Neural progenitor cell (in vitro differentiated cells): ENCODE results near the gene P2RX7. TPM values are rescaled to one million over a fixed set of nuclear protein-coding genes. Genes with fewer than 3 reads are reported as not detected.

Experiments
- DNase-seq: peaks from one replicate; pipeline ENCODE4 v3.0.0-alpha.2; 2016; ENCODE audit warnings: low spot score
- H2AFZ ChIP-seq: fragments of 200-600 bp; sonication (generic); replicated peaks from 2 replicates; pipeline ENCODE4 v1.6.1; 2016; ENCODE audit warnings: antibody characterized with exemption
- H3F3A ChIP-seq: fragments of 200-600 bp; sonication (generic); 2 replicates; pipeline ENCODE4 v1.6.1; 2016; ENCODE audit warnings: antibody characterized with exemption, low read depth
- H3K27ac ChIP-seq: fragments of 200-600 bp; sonication (generic); 2 replicates; pipeline ENCODE4 v1.5.1; 2016; ENCODE audit warnings: mild to moderate bottlenecking
- H3K27me3 ChIP-seq: fragments of 200-600 bp; sonication (generic); 2 replicates; pipeline ENCODE4 v1.6.1; 2016; ENCODE audit warnings: mild to moderate bottlenecking, moderate library complexity
- H3K36me3 ChIP-seq: fragments of 200-600 bp; sonication (generic); 2 replicates; pipeline ENCODE4 v1.5.1; 2016
- H3K4me1 ChIP-seq: fragments of 200-600 bp; sonication (generic); 2 replicates; pipeline ENCODE4 v1.6.1; 2016; ENCODE audit warnings: mixed run types
- H3K4me2 ChIP-seq: fragments of 200-600 bp; sonication (generic); 2 replicates; pipeline ENCODE4 v1.6.1; 2016
- H3K4me3 ChIP-seq: fragments of 200-600 bp; sonication (generic); 2 replicates; pipeline ENCODE4 v1.5.1; 2016
- H3K79me2 ChIP-seq: fragments of 200-600 bp; sonication (generic); 2 replicates; pipeline ENCODE4 v1.6.1; 2016; ENCODE audit warnings: low read depth
- H3K9ac ChIP-seq: fragments of 200-600 bp; sonication (generic); 2 replicates; pipeline ENCODE4 v1.6.1; 2016
- H3K9me3 ChIP-seq: fragments of 200-600 bp; sonication (generic); 2 replicates; pipeline ENCODE4 v1.5.1; 2016; ENCODE audit warnings: low read depth
- H4K20me1 ChIP-seq: fragments of 200-600 bp; sonication (generic); 2 replicates; pipeline ENCODE4 v1.6.1; 2016; ENCODE audit warnings: low read depth
- H3K27ac Mint-ChIP-seq: 3 replicates; pipeline ENCODE4 v1.8.0; 2021; ENCODE audit warnings: mixed read lengths
- H3K27me3 Mint-ChIP-seq: 2 replicates; pipeline ENCODE4 v1.8.0; 2022; ENCODE audit warnings: low read depth, mild to moderate bottlenecking, inconsistent platforms, moderate library complexity, mixed read lengths; ENCODE audit not compliant: insufficient read depth
- H3K36me3 Mint-ChIP-seq: 3 replicates; pipeline ENCODE4 v1.8.0; 2021; ENCODE audit warnings: mixed read lengths
- H3K4me1 Mint-ChIP-seq: 3 replicates; pipeline ENCODE4 v1.8.0; 2021; ENCODE audit warnings: mixed read lengths
- H3K4me3 Mint-ChIP-seq: 3 replicates; pipeline ENCODE4 v1.8.0; 2021; ENCODE audit warnings: mild to moderate bottlenecking, moderate library complexity, mixed read lengths
- H3K9me3 Mint-ChIP-seq: 3 replicates; pipeline ENCODE4 v1.8.0; 2020; ENCODE audit warnings: mixed read lengths
- EZH2 ChIP-seq: fragments of 200-600 bp; sonication (generic); IDR thresholded peaks from 2 replicates; pipeline ENCODE4 v1.6.1; 2017; ENCODE audit warnings: antibody characterized with exemption, mild to moderate bottlenecking, moderate library complexity
- EZH2phosphoT487 ChIP-seq: fragments of 200-600 bp; sonication (generic); IDR thresholded peaks from 2 replicates; pipeline ENCODE4 v1.6.1; 2017; ENCODE audit warnings: antibody characterized with exemption
- total RNA-seq: library from RNA; depleted of rRNA; stranded (reverse); fragments of >200 nt; gene quantifications from 2 replicates; pipeline ENCODE4 v1.2.3, GENCODE V29; 2015; ENCODE audit warnings: low replicate concordance
- TF ChIP-seq, protein P1 (sequence below): fragments of 200-600 bp; sonication (generic); IDR thresholded peaks from 2 replicates; pipeline ENCODE4 v1.5.1; 2017; ENCODE audit warnings: antibody characterized with exemption, mild to moderate bottlenecking

P2RX7 gene
- total RNA-seq, 1 donor from 2014 or later, result 0.71 TPM

DNA sequence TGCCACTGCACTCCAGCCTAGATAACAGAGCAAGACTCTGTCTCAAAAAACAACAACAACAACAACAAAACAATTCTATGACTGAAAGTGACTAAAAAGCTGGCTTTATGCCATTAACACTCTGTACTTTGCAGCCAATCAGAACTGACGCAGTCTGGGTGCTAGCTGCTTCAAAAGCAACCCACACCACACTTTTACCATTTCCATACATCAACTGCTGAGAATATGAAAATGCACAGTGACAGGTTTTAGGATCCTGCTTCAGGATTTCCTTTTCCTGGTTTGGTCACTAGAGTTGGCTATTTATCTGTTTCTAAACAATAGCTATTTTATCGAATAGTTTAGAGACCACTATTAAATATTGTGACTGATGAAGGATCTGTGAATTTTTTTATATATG is 54.1 kb downstream of the P2RX7 start:
- DNase-seq, result no peak
- H3K9me3 Mint-ChIP-seq, result no peaks in the 10 kb centered on the region

GRCh38 chr12:121187501-121187900 is 54.8 kb downstream of the P2RX7 start:
- H3K27me3 Mint-ChIP-seq, result peaks cover 3% of the 10 kb centered on the region
- H3K27ac Mint-ChIP-seq, result no peak overlapping the region
- TF ChIP-seq, protein P1, sequence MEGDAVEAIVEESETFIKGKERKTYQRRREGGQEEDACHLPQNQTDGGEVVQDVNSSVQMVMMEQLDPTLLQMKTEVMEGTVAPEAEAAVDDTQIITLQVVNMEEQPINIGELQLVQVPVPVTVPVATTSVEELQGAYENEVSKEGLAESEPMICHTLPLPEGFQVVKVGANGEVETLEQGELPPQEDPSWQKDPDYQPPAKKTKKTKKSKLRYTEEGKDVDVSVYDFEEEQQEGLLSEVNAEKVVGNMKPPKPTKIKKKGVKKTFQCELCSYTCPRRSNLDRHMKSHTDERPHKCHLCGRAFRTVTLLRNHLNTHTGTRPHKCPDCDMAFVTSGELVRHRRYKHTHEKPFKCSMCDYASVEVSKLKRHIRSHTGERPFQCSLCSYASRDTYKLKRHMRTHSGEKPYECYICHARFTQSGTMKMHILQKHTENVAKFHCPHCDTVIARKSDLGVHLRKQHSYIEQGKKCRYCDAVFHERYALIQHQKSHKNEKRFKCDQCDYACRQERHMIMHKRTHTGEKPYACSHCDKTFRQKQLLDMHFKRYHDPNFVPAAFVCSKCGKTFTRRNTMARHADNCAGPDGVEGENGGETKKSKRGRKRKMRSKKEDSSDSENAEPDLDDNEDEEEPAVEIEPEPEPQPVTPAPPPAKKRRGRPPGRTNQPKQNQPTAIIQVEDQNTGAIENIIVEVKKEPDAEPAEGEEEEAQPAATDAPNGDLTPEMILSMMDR, result no peak
- DNase-seq, result no peak
- Histone ChIP-seq H2AFZ (no peak overlapping the region), H3K4me3 (no peak overlapping the region), H3K36me3 (no peaks in the 10 kb centered on the region), H3K9me3 (no peaks in the 10 kb centered on the region), H4K20me1 (no peaks in the 10 kb centered on the region), H3K79me2 (no peaks in the 10 kb centered on the region), H3K4me2 (no peak overlapping the region), H3K27ac (no peak overlapping the region), H3K27me3 (no peaks in the 10 kb centered on the region), H3K9ac (no peak overlapping the region), H3K4me1 (no peaks in the 10 kb centered on the region), H3F3A (no peaks in the 10 kb centered on the region)
- no peak overlapping the region for H3K4me3 Mint-ChIP-seq
- H3K9me3 Mint-ChIP-seq, result no peaks in the 10 kb centered on the region
- no peaks in the 10 kb centered on the region for H3K36me3 Mint-ChIP-seq
- H3K4me1 Mint-ChIP-seq, result no peaks in the 10 kb centered on the region

More for the DNA sequence above, 54.1 kb downstream of the P2RX7 start:
- H3K4me3 Mint-ChIP-seq, result no peak overlapping the region
- peaks cover 3% of the 10 kb centered on the region for H3K27me3 Mint-ChIP-seq
- no peaks in the 10 kb centered on the region for H4K20me1 ChIP-seq
- no peak overlapping the region for H3K4me2 ChIP-seq
- no peaks in the 10 kb centered on the region for H3K36me3 Mint-ChIP-seq
- H3K4me1 Mint-ChIP-seq, result no peaks in the 10 kb centered on the region
- H3K27ac ChIP-seq, result no peak overlapping the region
- H3K79me2 ChIP-seq, result no peaks in the 10 kb centered on the region
- H3K9me3 ChIP-seq, result no peaks in the 10 kb centered on the region
- H3K27ac Mint-ChIP-seq, result no peak overlapping the region
- no peak overlapping the region for H3K4me3 ChIP-seq
- H3F3A ChIP-seq, result no peaks in the 10 kb centered on the region
- H3K9ac ChIP-seq, result no peak overlapping the region
- no peaks in the 10 kb centered on the region for H3K27me3 ChIP-seq
- TF ChIP-seq EZH2 (no peak), EZH2phosphoT487 (no peak)
- TF ChIP-seq, protein P1, result no peak
- no peaks in the 10 kb centered on the region for H3K4me1 ChIP-seq
- H2AFZ ChIP-seq, result no peak overlapping the region
- no peaks in the 10 kb centered on the region for H3K36me3 ChIP-seq

DNA sequence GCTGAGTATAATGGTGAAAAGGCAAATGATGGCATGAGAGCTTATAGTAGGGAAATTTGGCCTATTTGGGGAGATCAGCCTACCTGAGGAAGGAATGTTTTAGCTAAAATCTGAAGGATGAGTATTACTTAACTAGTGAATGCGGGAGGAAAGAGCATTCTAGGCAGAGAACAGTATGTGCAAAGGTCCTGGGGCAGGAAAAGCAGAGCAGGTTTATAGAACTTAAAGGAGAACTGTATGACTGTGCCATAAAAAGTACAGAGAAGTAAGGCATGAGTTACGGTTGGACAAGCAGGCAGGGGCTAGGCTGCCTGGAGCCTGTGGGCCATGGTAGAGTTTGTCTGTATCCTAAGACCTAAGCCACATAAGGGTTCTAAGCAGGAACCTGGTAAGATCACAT is 55.6 kb downstream of the P2RX7 start:
- Histone ChIP-seq H3K27ac (no peak overlapping the region), H3K4me1 (no peaks in the 10 kb centered on the region), H3K4me2 (no peak overlapping the region), H3K79me2 (no peaks in the 10 kb centered on the region), H3K27me3 (no peaks in the 10 kb centered on the region), H3F3A (no peaks in the 10 kb centered on the region), H3K36me3 (no peaks in the 10 kb centered on the region), H4K20me1 (no peaks in the 10 kb centered on the region), H3K9ac (no peak overlapping the region), H3K4me3 (no peak overlapping the region), H2AFZ (no peak overlapping the region), H3K9me3 (no peaks in the 10 kb centered on the region)
- TF ChIP-seq EZH2 (no peak), EZH2phosphoT487 (no peak)
- TF ChIP-seq, protein P1, result no peak
- H3K27ac Mint-ChIP-seq, result no peak overlapping the region
- H3K4me3 Mint-ChIP-seq, result no peak overlapping the region
- H3K36me3 Mint-ChIP-seq, result no peaks in the 10 kb centered on the region
- no peak for DNase-seq
- H3K4me1 Mint-ChIP-seq, result no peaks in the 10 kb centered on the region
- peaks cover 3% of the 10 kb centered on the region for H3K27me3 Mint-ChIP-seq
- H3K9me3 Mint-ChIP-seq, result no peaks in the 10 kb centered on the region

- Histone ChIP-seq H3K4me2 (no peak overlapping the region), H4K20me1 (no peaks in the 10 kb centered on the region), H3K9ac (no peak overlapping the region), H3K27ac (no peak overlapping the region), H3K4me3 (no peak overlapping the region), H3K9me3 (no peaks in the 10 kb centered on the region), H3F3A (no peaks in the 10 kb centered on the region), H2AFZ (no peak overlapping the region), H3K27me3 (no peaks in the 10 kb centered on the region), H3K36me3 (no peaks in the 10 kb centered on the region), H3K4me1 (no peaks in the 10 kb centered on the region), H3K79me2 (no peaks in the 10 kb centered on the region)
- H3K27me3 Mint-ChIP-seq, result peaks cover 3% of the 10 kb centered on the region
- TF ChIP-seq, protein P1, result no peak
- no peak for TF ChIP-seq EZH2
- TF ChIP-seq EZH2phosphoT487, result no peak
- H3K36me3 Mint-ChIP-seq, result no peaks in the 10 kb centered on the region
- no peaks in the 10 kb centered on the region for H3K4me1 Mint-ChIP-seq
- no peak for DNase-seq
- H3K9me3 Mint-ChIP-seq, result no peaks in the 10 kb centered on the region
- no peak overlapping the region for H3K4me3 Mint-ChIP-seq
- no peak overlapping the region for H3K27ac Mint-ChIP-seq
Measured at GRCh38 chr12:121189131-121189530, 56.5 kb downstream of the P2RX7 start.
